H1 (cell line): ENCODE results near the gene ERC1. TPM values are rescaled to one million over a fixed set of nuclear protein-coding genes. Genes with fewer than 3 reads are reported as not detected.

ENCODE experiments used
- CTCF ChIA-PET: fragments of 300-600 bp; sonication (Branson Sonifier 250); formaldehyde crosslinking; loops from one replicate; lab custom pipeline; 2021; ENCODE audit not compliant: partially characterized antibody; lab: Charles Lee
- POLR2A ChIA-PET: fragments of 300-600 bp; sonication (Branson Sonifier 250); formaldehyde crosslinking; loops from one replicate; lab custom pipeline; 2021; ENCODE audit warnings: inconsistent platforms; ENCODE audit not compliant: partially characterized antibody; lab: Charles Lee
- DNase-seq, 2 experiments: peaks; one replicate each; pipeline versions ENCODE4 v3.0.0 to v3.0.0-alpha.2; 2010 to 2022; ENCODE audit warnings: low spot score in 2 of 2, low read depth in 1 of 2, mixed read lengths in 1 of 2
- FAIRE-seq: peaks from 2 replicates; lab custom pipeline; 2011; peaks lifted over from hg19 to GRCh38; lab: Jason Lieb, UNC
- H2AFZ ChIP-seq: 2 replicates; pipeline ENCODE4 v1.8.1; 2012; ENCODE audit warnings: low read length, inconsistent platforms
- H2AK5ac ChIP-seq: 2 replicates; pipeline ENCODE4 v1.6.1; 2013; ENCODE audit warnings: low read depth, low read length
- H2BK120ac ChIP-seq: replicated peaks from 2 replicates; pipeline ENCODE3; 2013; ENCODE audit warnings: low read depth, low read length, inconsistent platforms
- H2BK12ac ChIP-seq: 2 replicates; pipeline ENCODE4 v1.6.1; 2013; ENCODE audit warnings: low read depth, low read length
- H2BK15ac ChIP-seq: 2 replicates; pipeline ENCODE4 v1.6.1; 2013; ENCODE audit warnings: low read length
- H2BK20ac ChIP-seq: 2 replicates; pipeline ENCODE4 v1.6.1; 2013; ENCODE audit warnings: low read length
- H2BK5ac ChIP-seq: 2 replicates; pipeline ENCODE4 v1.6.1; 2013; ENCODE audit warnings: low read depth, low read length
- H3K14ac ChIP-seq: 2 replicates; pipeline ENCODE4 v1.6.1; 2013; ENCODE audit warnings: inconsistent platforms; ENCODE audit not compliant: insufficient read length
- H3K18ac ChIP-seq: 2 replicates; pipeline ENCODE4 v1.6.1; 2013; ENCODE audit warnings: low read length; ENCODE audit errors: extremely low read depth
- H3K23ac ChIP-seq: 2 replicates; pipeline ENCODE4 v1.6.1; 2013; ENCODE audit warnings: inconsistent platforms; ENCODE audit not compliant: insufficient read length
- H3K23me2 ChIP-seq: 2 replicates; pipeline ENCODE4 v1.6.1; 2013; ENCODE audit warnings: low read depth, low read length
- H3K27ac ChIP-seq: 2 replicates; pipeline ENCODE4 v1.6.1; 2011; ENCODE audit warnings: low read depth, low read length, inconsistent platforms
- H3K27me3 ChIP-seq, 4 experiments: replicated peaks in 1 of 4; 1 replicate in 1 of 4; 2 replicates in 3 of 4; pipeline versions ENCODE4 v1.6.1 to v1.8.1; 2011 to 2013; ENCODE audit warnings: low read length in 3 of 4, mild to moderate bottlenecking in 3 of 4, inconsistent platforms in 2 of 4, mixed read lengths in 2 of 4, moderate library complexity in 1 of 4; ENCODE audit not compliant: control insufficient read depth in 3 of 4, insufficient read depth in 3 of 4; ENCODE audit errors: extremely low read depth in 1 of 4
- H3K36me3 ChIP-seq, 4 experiments: 2 replicates each; pipeline versions ENCODE4 v1.6.1 to v1.8.1; 2011 to 2013; ENCODE audit warnings: mild to moderate bottlenecking in 4 of 4, low read length in 3 of 4, moderate library complexity in 2 of 4, control low read depth in 1 of 4, inconsistent platforms in 1 of 4; ENCODE audit not compliant: insufficient read depth in 4 of 4, control insufficient read depth in 2 of 4
- H3K4ac ChIP-seq: replicated peaks from 2 replicates; pipeline ENCODE3; 2013; ENCODE audit warnings: low read length, low read depth, mixed read lengths, inconsistent platforms; ENCODE audit not compliant: insufficient read length
- H3K4me1 ChIP-seq, 4 experiments: replicated peaks in 1 of 4; 1 replicate in 1 of 4; 2 replicates in 3 of 4; pipeline versions ENCODE4 v1.6.1 to v1.8.1; 2011 to 2013; ENCODE audit warnings: low read length in 3 of 4, inconsistent platforms in 2 of 4, mixed read lengths in 1 of 4; ENCODE audit not compliant: insufficient read depth in 4 of 4, control insufficient read depth in 3 of 4
- H3K4me2 ChIP-seq, 2 experiments: 2 replicates each; pipeline versions ENCODE4 v1.6.1 to v1.8.1; 2011 to 2013; ENCODE audit warnings: low read depth in 2 of 2, low read length in 2 of 2, control low read depth in 1 of 2, inconsistent platforms in 1 of 2, mild to moderate bottlenecking in 1 of 2; ENCODE audit not compliant: insufficient read depth in 1 of 2
- H3K4me3 ChIP-seq, 4 experiments: fragments of 200-600, 300-600 bp in 1 of 4; sonication (generic), shearing (Covaris generic), sonication (Bioruptor Twin) in 1 of 4; 2 replicates each; pipeline versions ENCODE4 v1.5.1 to v1.8.1; 2011 to 2016; ENCODE audit warnings: low read length in 4 of 4, low read depth in 3 of 4, control low read depth in 2 of 4, inconsistent platforms in 2 of 4, mild to moderate bottlenecking in 2 of 4, mixed read lengths in 1 of 4, moderate library complexity in 1 of 4; ENCODE audit not compliant: insufficient read depth in 2 of 4; ENCODE audit errors: extremely low read depth in 1 of 4
- H3K56ac ChIP-seq: replicated peaks from 2 replicates; pipeline ENCODE3; 2013; ENCODE audit warnings: low read depth, mild to moderate bottlenecking, mixed read lengths, low read length, inconsistent platforms; ENCODE audit not compliant: insufficient read length
- H3K79me1 ChIP-seq: 2 replicates; pipeline ENCODE4 v1.6.1; 2013; ENCODE audit warnings: low read depth, low read length, control low read depth
- H3K79me2 ChIP-seq, 2 experiments: 2 replicates each; pipeline versions ENCODE4 v1.6.1 to v1.8.1; 2012 to 2013; ENCODE audit warnings: low read length in 2 of 2, mild to moderate bottlenecking in 2 of 2, inconsistent platforms in 1 of 2; ENCODE audit not compliant: insufficient read depth in 2 of 2, control insufficient read depth in 1 of 2
- H3K9ac ChIP-seq, 4 experiments: replicated peaks in 1 of 4; 1 replicate in 1 of 4; 2 replicates in 3 of 4; pipeline versions ENCODE4 v1.6.1 to v1.8.1; 2011 to 2013; ENCODE audit warnings: low read depth in 3 of 4, low read length in 3 of 4, control low read depth in 2 of 4, mild to moderate bottlenecking in 2 of 4, moderate library complexity in 2 of 4, inconsistent platforms in 1 of 4; ENCODE audit errors: extremely low read depth in 1 of 4
- H3K9me3 ChIP-seq, 2 experiments: 2 replicates each; pipeline versions ENCODE4 v1.6.1 to v1.8.1; 2012 to 2013; ENCODE audit warnings: mild to moderate bottlenecking in 2 of 2, moderate library complexity in 2 of 2, control low read depth in 1 of 2, inconsistent platforms in 1 of 2, low read depth in 1 of 2, low read length in 1 of 2, mixed read lengths in 1 of 2; ENCODE audit not compliant: insufficient read depth in 2 of 2
- H4K20me1 ChIP-seq, 2 experiments: replicated peaks in 1 of 2; 2 replicates each; pipeline versions ENCODE3 to v1.8.1; 2011 to 2013; ENCODE audit warnings: inconsistent platforms in 2 of 2, low read length in 2 of 2, mild to moderate bottlenecking in 1 of 2; ENCODE audit not compliant: insufficient read depth in 2 of 2, control insufficient read depth in 1 of 2
- H4K5ac ChIP-seq: 2 replicates; pipeline ENCODE4 v1.6.1; 2013; ENCODE audit warnings: low read length, low read depth, mixed read lengths, inconsistent platforms; ENCODE audit not compliant: insufficient read length
- H4K8ac ChIP-seq: 2 replicates; pipeline ENCODE4 v1.8.0; 2013; ENCODE audit warnings: mild to moderate bottlenecking, moderate library complexity, low read length, inconsistent platforms; ENCODE audit not compliant: insufficient read depth; ENCODE audit errors: extremely low read depth
- H4K91ac ChIP-seq: replicated peaks from 2 replicates; pipeline ENCODE3; 2013; ENCODE audit warnings: low read length, mixed read lengths, inconsistent platforms; ENCODE audit not compliant: insufficient read length
- EZH2 ChIP-seq: fragments of 200-600 bp; sonication (generic); IDR thresholded peaks from 2 replicates; pipeline ENCODE4 v1.7.1; 2012; ENCODE audit warnings: low read depth, mild to moderate bottlenecking, moderate library complexity, low read length, inconsistent platforms; ENCODE audit not compliant: severe bottlenecking
- HDAC6 ChIP-seq: IDR thresholded peaks from one replicate; pipeline ENCODE4 v1.7.1; 2012; ENCODE audit warnings: low read depth, mild to moderate bottlenecking, inconsistent platforms, low read length, moderate library complexity
- MAFK ChIP-seq: IDR thresholded peaks from 2 replicates; pipeline ENCODE4 v1.6.1; 2012; ENCODE audit warnings: low read depth, mild to moderate bottlenecking, improper control_type of control experiment, low read length
- PHF8 ChIP-seq: fragments of 200-600 bp; sonication (generic); conservative IDR thresholded peaks from 2 replicates; pipeline ENCODE4 v1.7.1; 2012; ENCODE audit warnings: low read depth, mild to moderate bottlenecking, inconsistent platforms, low read length, moderate library complexity
- RNF2 ChIP-seq: fragments of 200-900, 300-1000 bp; sonication (generic); IDR thresholded peaks from 2 replicates; pipeline ENCODE4 v1.7.1; 2016; ENCODE audit warnings: borderline replicate concordance, low read depth, mild to moderate bottlenecking, antibody characterized with exemption, low read length; ENCODE audit not compliant: poor library complexity, severe bottlenecking; ENCODE audit errors: missing control alignments
- SRF ChIP-seq: IDR thresholded peaks from 2 replicates; pipeline ENCODE4 v1.6.1; 2011; ENCODE audit warnings: mild to moderate bottlenecking, low read depth, low read length, moderate library complexity
- YY1 ChIP-seq: IDR thresholded peaks from 2 replicates; pipeline ENCODE4 v1.6.1; 2011; ENCODE audit warnings: low read depth, mild to moderate bottlenecking, low read length
- WGBS, 2 experiments: shearing (Covaris generic) in 1 of 2; methylation state at CpG; one replicate each; pipeline versions ENCODE4 v1.1.6 to v1.1.7; 2013 to 2015; ENCODE audit warnings: low lambda C conversion rate in 2 of 2, mixed read lengths in 2 of 2, inconsistent platforms in 1 of 2, low coverage in 1 of 2, missing lambda C conversion rate in 1 of 2; ENCODE audit not compliant: insufficient replicate concordance in 2 of 2, insufficient coverage in 1 of 2, insufficient read length in 1 of 2; ENCODE audit errors: extremely low coverage in 1 of 2, missing lambda C conversion rate in 1 of 2; 5-methylcytosine and 5-hydroxymethylcytosine counted together
- polyA plus RNA-seq, 7 experiments: library from polyadenylated mRNA; depleted of rRNA in 3 of 7; stranded (reverse) in 5 of 7; unstranded in 2 of 7; fragments of >200 nt in 5 of 7; fragments of 200-250 nt in 2 of 7; gene quantifications; 1 replicate in 5 of 7; 2 replicates in 1 of 7; 4 replicates in 1 of 7; pipeline versions ENCODE4 v1.2.1 to v1.2.3, GENCODE V29; 2011 to 2013; ENCODE audit warnings: missing spikeins in 2 of 7, mixed read lengths in 2 of 7
- total RNA-seq: library from RNA; stranded (reverse); fragmentation: NEBNext Ultra II Directional; extraction: Animal tissue kit (Norgen Biotek cat#: 25700); gene quantifications from 2 replicates; pipeline ENCODE4 v1.2.1, GENCODE V29; 2021
- TF ChIP-seq, protein P1 (sequence below): IDR thresholded peaks from 2 replicates; pipeline ENCODE4 v1.6.1; 2011; ENCODE audit warnings: low read depth, mild to moderate bottlenecking, low read length; ENCODE audit not compliant: insufficient read depth
- TF ChIP-seq, protein P2 (sequence below): IDR thresholded peaks from 2 replicates; pipeline ENCODE4 v1.6.1; 2011; ENCODE audit warnings: low read length, improper control_type of control experiment

ERC1 gene
- total and polyA plus RNA-seq, 2 of the 8 experiments (the other 6 are each of a cell fraction or from before 2014, with no cell fraction given), result 7.8 to 45.7 TPM

DNA sequence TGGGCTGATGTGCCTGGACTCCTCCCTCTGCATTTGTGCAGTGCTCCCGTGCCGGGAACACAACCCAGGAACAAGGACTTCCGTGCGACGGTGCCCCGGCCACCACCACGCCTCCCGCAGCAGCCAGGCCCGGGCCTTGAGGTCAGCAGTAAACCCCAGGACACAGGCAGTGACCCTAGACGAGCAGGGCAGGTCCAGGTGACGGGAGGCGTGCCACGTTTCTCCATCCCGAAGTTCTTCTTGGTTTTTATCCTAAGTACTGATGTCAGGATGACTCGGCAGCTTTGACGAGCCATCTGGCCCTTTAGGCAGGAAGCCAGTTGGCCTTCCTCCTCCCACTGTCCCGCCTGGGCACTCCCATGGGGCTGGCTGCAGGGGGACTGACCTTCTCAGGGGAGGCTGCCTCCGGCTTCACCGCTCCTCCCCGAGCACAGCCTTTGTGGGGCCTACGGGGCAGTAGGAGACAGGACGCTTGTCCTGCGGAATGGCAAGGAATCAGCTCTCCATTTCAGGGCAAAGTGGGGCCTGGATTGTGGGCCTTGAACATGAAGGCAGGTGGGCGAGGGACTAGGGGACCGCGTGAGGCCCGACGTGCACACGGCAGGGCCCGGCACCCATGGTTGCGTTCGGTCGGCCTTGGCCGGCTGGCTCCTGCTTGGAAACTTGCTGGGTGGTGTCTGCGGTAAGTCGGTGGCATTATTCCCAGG lies 509.2 kb downstream of the ERC1 start:
- Histone ChIP-seq H2BK120ac (no peak overlapping the region), H3K4me1 (peaks cover 0 to 3% (median 0%) of the 10 kb centered on the region in 4 experiments; a peak in 1 of 7 replicates), H2BK15ac (no peak overlapping the region), H2BK20ac (no peak overlapping the region), H2AK5ac (no peak overlapping the region), H3K4me3 (no peak overlapping the region), H4K91ac (peak overlapping the region; percentile 37), H4K20me1 (peaks cover 0 to 3% of the 10 kb centered on the region in 2 experiments), H3K27me3 (no peaks in the 10 kb centered on the region), H3K79me1 (no peaks in the 10 kb centered on the region), H3K9ac (no peak overlapping the region; a peak in 1 of 7 replicates), H3K23me2 (0 out of 2 replicates have a peak, but pooled peaks cover 2% of the 10 kb centered on the region), H3K9me3 (peaks cover 0 to 3% of the 10 kb centered on the region in 2 experiments; a peak in 1 of 4 replicates), H3K4me2 (no peak overlapping the region), H3K79me2 (no peaks in the 10 kb centered on the region), H2BK5ac (peak overlapping the region; percentile 66), H3K4ac (no peak overlapping the region), H2BK12ac (no peak overlapping the region), H3K18ac (no peak overlapping the region; the same call in 1 of the 2 replicates), H3K56ac (no peak overlapping the region), H3K23ac (no peak overlapping the region), H3K27ac (no peak overlapping the region), H4K5ac (no peak overlapping the region), H3K14ac (no peak overlapping the region), H3K36me3 (no peaks in the 10 kb centered on the region), H4K8ac (no peak overlapping the region), H2AFZ (no peak overlapping the region; the same call in 1 of the 2 replicates)
- no peak for FAIRE-seq
- POLR2A ChIA-PET, result no interaction called here
- WGBS, 2 experiments, result 89% methylated on average over 30 of the region's 36 CpGs; no CpG with 5 or more reads in 1 of the 2 experiments
- CTCF ChIA-PET, result interaction anchor here (1.7 to 2.4 kb wide), 2 partner anchors 17 to 382 kb away, joined by 6 to 7 read pairs; no protein-coding TSS in a partner anchor
- TF ChIP-seq PHF8, result no peak
- no peak for TF ChIP-seq SRF
- no peak for TF ChIP-seq HDAC6
- peak; percentile 33; the same call in 1 of the 2 replicates for TF ChIP-seq MAFK
- no peak for TF ChIP-seq RNF2
- TF ChIP-seq, protein P1, sequence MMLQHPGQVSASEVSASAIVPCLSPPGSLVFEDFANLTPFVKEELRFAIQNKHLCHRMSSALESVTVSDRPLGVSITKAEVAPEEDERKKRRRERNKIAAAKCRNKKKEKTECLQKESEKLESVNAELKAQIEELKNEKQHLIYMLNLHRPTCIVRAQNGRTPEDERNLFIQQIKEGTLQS, result no peak
- TF ChIP-seq EZH2, result no peak
- TF ChIP-seq YY1, result no peak
- TF ChIP-seq, protein P2, sequence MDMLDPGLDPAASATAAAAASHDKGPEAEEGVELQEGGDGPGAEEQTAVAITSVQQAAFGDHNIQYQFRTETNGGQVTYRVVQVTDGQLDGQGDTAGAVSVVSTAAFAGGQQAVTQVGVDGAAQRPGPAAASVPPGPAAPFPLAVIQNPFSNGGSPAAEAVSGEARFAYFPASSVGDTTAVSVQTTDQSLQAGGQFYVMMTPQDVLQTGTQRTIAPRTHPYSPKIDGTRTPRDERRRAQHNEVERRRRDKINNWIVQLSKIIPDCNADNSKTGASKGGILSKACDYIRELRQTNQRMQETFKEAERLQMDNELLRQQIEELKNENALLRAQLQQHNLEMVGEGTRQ, result no peak
- no peak for DNase-seq
